Measurements from ENCODE around the gene NUDT15. TPM values are rescaled to one million over a fixed set of nuclear protein-coding genes. Genes with fewer than 3 reads are reported as not detected.
A peak's percentile ranks its signal among the peaks of the same experiment; 100 is the strongest.

Gene NUDT15
- total RNA-seq, 4 donors from 2014 or later, result 5.0 to 8.0 (median 5.9) TPM

DNA sequence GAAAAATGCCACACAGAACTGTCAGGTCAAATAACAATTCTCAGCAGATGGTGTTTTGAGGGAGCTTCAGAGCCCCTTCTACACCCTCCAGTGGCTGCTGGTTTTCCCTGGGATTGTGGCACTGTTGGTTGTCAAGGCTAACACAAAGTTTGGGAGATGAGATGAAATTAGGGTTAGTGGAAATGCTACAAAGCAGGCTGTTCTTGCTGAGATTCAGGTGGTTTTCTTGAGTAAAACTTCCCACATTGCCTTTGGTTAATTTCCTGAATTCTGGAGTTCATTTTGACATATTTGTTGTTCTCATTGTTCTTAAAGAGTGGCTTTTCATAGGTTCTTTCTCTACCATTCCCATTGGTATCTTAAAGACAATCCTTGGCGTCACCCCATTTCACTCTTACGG lies 35.3 kb downstream of the NUDT15 start:
- peaks cover 0 to 33% (median 7%) of the 10 kb centered on the region in 4 donors for H3K9me3 ChIP-seq
- TF ChIP-seq EP300 (IDR thresholded peaks at IDR 0.05), result no peak
- no peak for TF ChIP-seq POLR2AphosphoS5 (IDR thresholded peaks at IDR 0.05)
- TF ChIP-seq, protein P1, sequence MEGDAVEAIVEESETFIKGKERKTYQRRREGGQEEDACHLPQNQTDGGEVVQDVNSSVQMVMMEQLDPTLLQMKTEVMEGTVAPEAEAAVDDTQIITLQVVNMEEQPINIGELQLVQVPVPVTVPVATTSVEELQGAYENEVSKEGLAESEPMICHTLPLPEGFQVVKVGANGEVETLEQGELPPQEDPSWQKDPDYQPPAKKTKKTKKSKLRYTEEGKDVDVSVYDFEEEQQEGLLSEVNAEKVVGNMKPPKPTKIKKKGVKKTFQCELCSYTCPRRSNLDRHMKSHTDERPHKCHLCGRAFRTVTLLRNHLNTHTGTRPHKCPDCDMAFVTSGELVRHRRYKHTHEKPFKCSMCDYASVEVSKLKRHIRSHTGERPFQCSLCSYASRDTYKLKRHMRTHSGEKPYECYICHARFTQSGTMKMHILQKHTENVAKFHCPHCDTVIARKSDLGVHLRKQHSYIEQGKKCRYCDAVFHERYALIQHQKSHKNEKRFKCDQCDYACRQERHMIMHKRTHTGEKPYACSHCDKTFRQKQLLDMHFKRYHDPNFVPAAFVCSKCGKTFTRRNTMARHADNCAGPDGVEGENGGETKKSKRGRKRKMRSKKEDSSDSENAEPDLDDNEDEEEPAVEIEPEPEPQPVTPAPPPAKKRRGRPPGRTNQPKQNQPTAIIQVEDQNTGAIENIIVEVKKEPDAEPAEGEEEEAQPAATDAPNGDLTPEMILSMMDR (IDR thresholded peaks at IDR 0.05), result no peak
- TF ChIP-seq POLR2A (IDR thresholded peaks at IDR 0.05; ENCODE audit: low read depth), result no peak
- H3K27ac ChIP-seq (replicated peaks in 1 of 4), result no peak overlapping the region
- 97% methylated on average over 2 of the region's 2 CpGs for WGBS
- no peak overlapping the region for H3K4me3 ChIP-seq
- intact Hi-C loops (cut with DNase I), result no loop called here
- H3K36me3 ChIP-seq, result peaks cover 47 to 100% (median 82%) of the 10 kb centered on the region in 4 donors
- no peaks in the 10 kb centered on the region for H3K4me1 ChIP-seq
- DNase-seq (ENCODE audit: extremely low spot score), result no peak
- H3K27me3 ChIP-seq, result no peaks in the 10 kb centered on the region

DNA sequence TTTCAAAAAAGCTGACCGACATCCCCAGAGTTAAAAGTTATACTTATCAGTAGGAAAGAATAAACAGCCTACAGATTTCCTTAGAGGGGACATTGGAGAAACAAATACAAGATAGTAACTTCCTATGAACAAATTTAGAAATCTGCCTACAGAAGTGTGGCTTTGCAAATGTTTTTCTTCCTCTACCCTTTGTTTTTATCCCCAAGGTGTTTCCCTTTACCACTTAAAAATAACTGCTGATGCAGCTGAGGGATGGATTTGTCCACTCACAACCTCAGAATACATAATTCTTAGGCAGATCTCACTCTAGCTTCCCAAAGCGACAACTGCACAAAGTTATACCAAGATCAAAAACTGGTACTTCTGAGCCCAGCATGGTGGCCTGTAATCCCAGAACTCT lies 36.5 kb downstream of the NUDT15 start:
- Histone ChIP-seq H3K27me3 (no peaks in the 10 kb centered on the region), H3K36me3 (peaks cover 51 to 100% (median 88%) of the 10 kb centered on the region in 4 donors), H3K9me3 (peaks cover 0 to 28% (median 7%) of the 10 kb centered on the region in 4 donors), H3K27ac (replicated peaks in 1 of 4) (no peak overlapping the region), H3K4me1 (no peaks in the 10 kb centered on the region), H3K4me3 (no peak overlapping the region)
- WGBS, result 95% methylated on average over 2 of the region's 2 CpGs
- TF ChIP-seq EP300 (IDR thresholded peaks at IDR 0.05) (no peak), POLR2A (IDR thresholded peaks at IDR 0.05; ENCODE audit: low read depth) (no peak), POLR2AphosphoS5 (IDR thresholded peaks at IDR 0.05) (no peak)
- TF ChIP-seq, protein P1 (IDR thresholded peaks at IDR 0.05), result no peak
- intact Hi-C loops (cut with DNase I), result no loop called here
- no peak for DNase-seq (ENCODE audit: extremely low spot score)

DNA sequence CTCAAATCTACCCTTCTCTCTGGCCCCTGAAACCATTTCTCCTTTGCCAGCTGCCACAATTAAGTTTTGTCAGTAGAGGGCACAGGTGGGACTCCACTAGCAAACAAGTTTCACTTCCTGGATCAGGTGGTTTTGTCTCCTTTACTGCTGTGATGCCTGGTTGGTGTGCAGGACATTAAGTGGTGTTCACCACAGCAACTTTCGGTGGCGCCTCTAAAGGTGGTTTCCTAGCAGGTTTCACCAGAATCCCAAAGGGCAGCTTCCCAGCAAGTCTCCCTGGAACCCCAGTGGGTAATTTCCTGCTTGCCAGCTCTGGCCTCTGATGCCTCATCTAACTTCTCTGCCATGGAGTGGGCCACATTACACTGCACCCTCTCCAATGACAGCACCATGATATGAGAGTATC lies 40.7 kb downstream of the NUDT15 start:
- 50% methylated on average over 2 of the region's 2 CpGs for WGBS
- no peak for DNase-seq (ENCODE audit: extremely low spot score)
- peaks cover 45 to 98% (median 87%) of the 10 kb centered on the region in 4 donors for H3K36me3 ChIP-seq

DNA sequence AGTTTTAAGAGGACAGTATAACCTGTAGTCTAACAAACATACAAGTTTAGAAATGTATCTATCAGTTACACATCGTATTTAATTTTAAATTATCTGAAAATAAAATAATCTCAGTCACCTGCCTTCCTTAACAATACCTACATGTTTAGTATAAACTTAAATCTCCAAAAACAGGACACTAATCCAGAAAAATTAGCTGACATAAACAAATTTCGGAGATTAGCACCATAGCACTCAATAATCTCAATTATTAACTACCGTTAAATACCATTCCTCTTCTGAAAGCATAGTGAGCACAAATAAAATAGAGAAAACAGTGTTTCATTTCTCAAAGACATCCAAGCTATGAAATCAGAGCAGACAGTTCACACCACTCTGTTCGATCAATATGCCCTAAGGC lies 44.2 kb downstream of the NUDT15 start:
- intact Hi-C loops (cut with DNase I), result no loop called here
- peaks cover 44 to 86% (median 67%) of the 10 kb centered on the region in 4 donors for H3K36me3 ChIP-seq
- TF ChIP-seq, protein P1 (IDR thresholded peaks at IDR 0.05), result no peak
- TF ChIP-seq EP300 (IDR thresholded peaks at IDR 0.05), result no peak
- no peak for TF ChIP-seq POLR2A (IDR thresholded peaks at IDR 0.05; ENCODE audit: low read depth)
- no peak for TF ChIP-seq POLR2AphosphoS5 (IDR thresholded peaks at IDR 0.05)

More for the DNA sequence above, 40.7 kb downstream of the NUDT15 start:
- intact Hi-C loops (cut with DNase I), result no loop called here
- H3K4me1 ChIP-seq, result no peaks in the 10 kb centered on the region
- H3K27me3 ChIP-seq, result no peaks in the 10 kb centered on the region
- H3K9me3 ChIP-seq, result no peaks in the 10 kb centered on the region
- no peak overlapping the region for H3K4me3 ChIP-seq
- TF ChIP-seq, protein P1 (IDR thresholded peaks at IDR 0.05), result peak in 1 of 3 experiments; percentile 2
- TF ChIP-seq POLR2A (IDR thresholded peaks at IDR 0.05; ENCODE audit: low read depth), result no peak
- H3K27ac ChIP-seq (replicated peaks in 1 of 4), result no peak overlapping the region

DNA sequence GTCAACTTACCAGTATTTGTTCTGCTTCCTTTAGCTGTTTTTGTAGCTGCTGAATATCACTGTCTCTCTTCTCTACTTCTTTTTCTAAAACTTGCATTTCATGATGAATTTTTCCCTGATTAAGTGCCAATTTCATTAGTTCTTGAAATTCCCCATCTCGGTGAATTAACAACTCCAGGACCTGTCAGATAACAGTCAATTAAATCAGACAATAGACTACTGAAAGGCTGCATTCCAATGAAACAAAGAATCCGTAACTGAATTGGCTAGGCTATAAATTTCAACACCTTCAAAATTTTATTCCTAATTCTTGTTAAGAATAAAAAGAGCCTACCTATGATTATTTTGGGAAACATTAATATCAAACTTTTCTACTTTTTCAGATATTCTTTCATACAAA lies 48.7 kb downstream of the NUDT15 start:
- intact Hi-C loops (cut with DNase I), result no loop called here
- no peak for DNase-seq (ENCODE audit: extremely low spot score)
- H3K9me3 ChIP-seq, result no peaks in the 10 kb centered on the region

More for the DNA sequence above, 44.2 kb downstream of the NUDT15 start:
- WGBS, result 95% methylated on average over 4 of the region's 4 CpGs
- no peaks in the 10 kb centered on the region for H3K4me1 ChIP-seq
- H3K27me3 ChIP-seq, result no peaks in the 10 kb centered on the region
- no peak overlapping the region for H3K4me3 ChIP-seq
- no peak overlapping the region for H3K27ac ChIP-seq (replicated peaks in 1 of 4)
- no peaks in the 10 kb centered on the region for H3K9me3 ChIP-seq
- DNase-seq (ENCODE audit: extremely low spot score), result no peak

More for the DNA sequence above, 48.7 kb downstream of the NUDT15 start:
- Histone ChIP-seq H3K4me1 (peaks cover 14 to 28% (median 22%) of the 10 kb centered on the region in 4 donors), H3K27ac (replicated peaks in 1 of 4) (no peak overlapping the region), H3K27me3 (no peaks in the 10 kb centered on the region), H3K4me3 (no peak overlapping the region), H3K36me3 (peaks cover 8 to 44% (median 28%) of the 10 kb centered on the region in 4 donors)
- TF ChIP-seq EP300 (IDR thresholded peaks at IDR 0.05) (no peak), POLR2A (IDR thresholded peaks at IDR 0.05; ENCODE audit: low read depth) (no peak), POLR2AphosphoS5 (IDR thresholded peaks at IDR 0.05) (no peak)
- TF ChIP-seq, protein P1 (IDR thresholded peaks at IDR 0.05), result no peak
- WGBS, result 83% methylated on average over 2 of the region's 2 CpGs

All from esophagus muscularis mucosa (tissue), 4 donors.